CD4-positive, CD25-positive, alpha-beta regulatory T cell (primary cell): ENCODE data around the gene RSU1. TPM values are rescaled to one million over a fixed set of nuclear protein-coding genes. Genes with fewer than 3 reads are reported as not detected.

Experiments used
- ATAC-seq, 2 donors: fragments of 150-1000 bp; cut with Tn5 transposase; one replicate each; pipeline ENCODE4 v1.10.0; 2021; ENCODE audit warnings: low read depth in 2 of 2, moderate number of reproducible peaks in 2 of 2, moderate library complexity in 1 of 2
- DNase-seq, 3 donors: peaks; one replicate each; pipeline versions ENCODE4 v3.0.0 to v3.0.0-alpha.2; 2012 to 2022; ENCODE audit warnings: mixed read lengths in 1 of 3
- H3K27ac ChIP-seq: one replicate; pipeline ENCODE4 v1.7.0; 2013; ENCODE audit warnings: mild to moderate bottlenecking, low read length; ENCODE audit not compliant: insufficient read depth, poor library complexity, severe bottlenecking
- H3K27me3 ChIP-seq: one replicate; pipeline ENCODE4 v1.7.0; 2013; ENCODE audit warnings: low read length; ENCODE audit not compliant: control insufficient read depth, insufficient read depth
- H3K36me3 ChIP-seq: one replicate; pipeline ENCODE4 v1.7.0; 2013; ENCODE audit warnings: mild to moderate bottlenecking, low read length, moderate library complexity; ENCODE audit not compliant: control insufficient read depth, insufficient read depth
- H3K4me1 ChIP-seq: 2 replicates; pipeline ENCODE4 v1.7.0; 2013; ENCODE audit warnings: mild to moderate bottlenecking, low read length; ENCODE audit not compliant: insufficient read depth, control insufficient read depth, poor library complexity, severe bottlenecking
- H3K4me3 ChIP-seq: one replicate; pipeline ENCODE4 v1.7.0; 2013; ENCODE audit warnings: low read depth, mild to moderate bottlenecking, low read length, moderate library complexity
- H3K9me3 ChIP-seq, 2 experiments: 1 replicate in 1 of 2; 2 replicates in 1 of 2; pipeline ENCODE4 v1.7.0; 2013; ENCODE audit warnings: low read length in 2 of 2, mild to moderate bottlenecking in 1 of 2, moderate library complexity in 1 of 2; ENCODE audit not compliant: control insufficient read depth in 2 of 2
- H3K27ac Mint-ChIP-seq, 3 donors: one replicate each; pipeline ENCODE4 v1.8.0; 2020 to 2022; ENCODE audit warnings: mild to moderate bottlenecking in 3 of 3, mixed read lengths in 3 of 3, moderate library complexity in 2 of 3
- H3K27me3 Mint-ChIP-seq: one replicate; pipeline ENCODE4 v1.8.0; 2022; ENCODE audit warnings: mild to moderate bottlenecking, mixed read lengths
- H3K36me3 Mint-ChIP-seq: one replicate; pipeline ENCODE4 v1.8.0; 2020; ENCODE audit warnings: mixed read lengths
- H3K4me1 Mint-ChIP-seq, 4 donors: one replicate each; pipeline ENCODE4 v1.8.0; 2020 to 2022; ENCODE audit warnings: mixed read lengths in 4 of 4, mild to moderate bottlenecking in 1 of 4
- H3K4me3 Mint-ChIP-seq, 4 donors: one replicate each; pipeline ENCODE4 v1.8.0; 2020 to 2022; ENCODE audit warnings: mild to moderate bottlenecking in 4 of 4, mixed read lengths in 4 of 4, moderate library complexity in 3 of 4
- H3K9me3 Mint-ChIP-seq, 7 donors: one replicate each; pipeline ENCODE4 v1.8.0; 2020 to 2022; ENCODE audit warnings: mixed read lengths in 7 of 7, mild to moderate bottlenecking in 3 of 7, moderate library complexity in 2 of 7
- polyA plus RNA-seq, 4 donors: library from polyadenylated mRNA; unstranded; fragments of 300-500 nt; fragmentation: Illumina TruSeq; gene quantifications; one replicate each; pipeline ENCODE4 v1.2.3, GENCODE V29; 2021
- total RNA-seq: library from RNA; stranded (reverse); gene quantifications from one replicate; pipeline ENCODE4 v1.2.3, GENCODE V29; 2022

RSU1 gene
- total and polyA plus RNA-seq, 5 donors from 2014 or later = 69.2 to 165 (median 139) TPM

DNA sequence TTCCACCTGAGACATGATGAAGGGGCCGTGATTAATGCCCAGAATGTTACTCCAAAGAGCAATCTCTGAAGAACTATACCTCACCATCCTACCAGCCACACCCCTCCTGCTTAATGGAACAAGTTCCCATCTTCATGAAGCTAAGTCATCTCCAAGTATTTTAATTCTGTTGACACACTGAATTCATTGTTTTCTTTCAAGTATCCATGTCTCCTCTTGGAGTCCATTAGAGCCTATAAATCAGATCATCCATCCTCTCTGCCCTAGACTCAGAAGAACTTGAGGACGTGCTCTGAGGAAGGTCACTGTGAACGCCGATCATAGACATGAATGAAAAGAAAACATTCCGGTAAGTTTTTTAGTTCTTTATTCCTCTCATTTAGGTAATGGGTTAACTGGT is 126.8 kb downstream of the RSU1 start:
- H3K27me3 Mint-ChIP-seq = no peaks in the 10 kb centered on the region
- H3K9me3 ChIP-seq = no peaks in the 10 kb centered on the region
- H3K4me1 ChIP-seq = no peaks in the 10 kb centered on the region
- H3K4me1 Mint-ChIP-seq = peaks cover 0 to 11% (median 6%) of the 10 kb centered on the region in 4 donors
- no peaks in the 10 kb centered on the region for H3K27me3 ChIP-seq
- H3K4me3 Mint-ChIP-seq = no peak overlapping the region
- peaks cover 28% of the 10 kb centered on the region for H3K36me3 ChIP-seq
- no peak overlapping the region for H3K4me3 ChIP-seq
- peaks cover 0 to 1% (median 0%) of the 10 kb centered on the region in 7 donors for H3K9me3 Mint-ChIP-seq
- H3K27ac ChIP-seq = no peak overlapping the region
- H3K36me3 Mint-ChIP-seq = peaks cover 62% of the 10 kb centered on the region
- DNase-seq = no peak
- H3K27ac Mint-ChIP-seq = no peak overlapping the region
- no peak for ATAC-seq

DNA sequence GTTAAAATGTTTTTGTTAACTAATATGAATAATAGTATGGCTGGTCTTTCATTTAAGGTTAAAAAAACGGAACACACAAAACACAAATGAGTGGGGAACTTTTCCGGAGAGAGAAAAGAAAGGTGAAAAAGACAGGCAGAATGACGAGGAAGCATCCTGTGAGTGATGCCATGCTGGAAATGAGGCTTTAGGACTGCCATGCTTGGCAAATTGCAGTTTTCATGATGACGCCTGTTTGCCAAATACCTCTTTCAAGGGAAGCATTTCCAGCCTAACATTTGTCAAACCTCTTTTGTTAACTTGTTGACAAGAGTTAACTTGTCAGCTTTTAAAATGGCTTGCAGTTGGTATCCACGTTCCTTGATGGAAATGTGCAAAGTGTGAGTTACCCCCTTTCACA is 127.5 kb downstream of the RSU1 start:
- Mint-ChIP-seq H3K4me1 (peaks cover 0 to 11% (median 5%) of the 10 kb centered on the region in 4 donors), H3K36me3 (peaks cover 55% of the 10 kb centered on the region), H3K4me3 (no peak overlapping the region), H3K9me3 (peaks cover 0 to 1% (median 0%) of the 10 kb centered on the region in 7 donors), H3K27ac (no peak overlapping the region), H3K27me3 (no peaks in the 10 kb centered on the region)
- Histone ChIP-seq H3K9me3 (no peaks in the 10 kb centered on the region), H3K4me3 (no peak overlapping the region), H3K27ac (no peak overlapping the region), H3K36me3 (peaks cover 26% of the 10 kb centered on the region), H3K4me1 (no peaks in the 10 kb centered on the region), H3K27me3 (no peaks in the 10 kb centered on the region)
- DNase-seq (no peak), ATAC-seq (no peak)

DNA sequence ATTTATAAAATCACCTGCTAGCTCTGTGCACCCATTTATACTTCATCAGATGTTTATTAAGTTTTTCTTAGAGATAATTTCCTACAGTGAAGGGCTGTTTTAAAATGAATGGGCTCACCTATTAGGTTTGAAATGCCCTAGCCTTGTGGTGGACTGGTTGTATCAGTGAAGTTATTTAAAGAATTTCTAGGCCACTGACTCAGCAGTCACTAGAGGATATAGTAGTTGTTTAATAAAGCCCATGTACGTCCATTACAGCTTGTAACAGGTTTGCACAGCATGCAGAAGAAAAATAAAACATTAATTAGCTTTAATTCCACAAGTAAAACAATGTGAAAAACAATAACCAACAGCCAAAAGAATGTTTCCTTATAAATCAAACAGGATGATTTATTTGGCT is 128.0 kb downstream of the RSU1 start:
- Histone ChIP-seq H3K4me1 (no peaks in the 10 kb centered on the region), H3K27ac (no peak overlapping the region)
- peaks cover 56% of the 10 kb centered on the region for H3K36me3 Mint-ChIP-seq

GRCh38 chr10:16686054-16686902 is 130.9 kb downstream of the RSU1 start:
- no peaks in the 10 kb centered on the region for H3K27me3 Mint-ChIP-seq
- Histone ChIP-seq H3K27ac (no peak overlapping the region), H3K27me3 (no peaks in the 10 kb centered on the region), H3K4me1 (no peaks in the 10 kb centered on the region), H3K36me3 (peaks cover 8% of the 10 kb centered on the region), H3K4me3 (no peak overlapping the region), H3K9me3 (no peaks in the 10 kb centered on the region)
- H3K4me1 Mint-ChIP-seq = peaks cover 2 to 10% (median 7%) of the 10 kb centered on the region in 4 donors
- DNase-seq = no peak
- no peak for ATAC-seq
- H3K36me3 Mint-ChIP-seq = peaks cover 63% of the 10 kb centered on the region
- H3K4me3 Mint-ChIP-seq = no peak overlapping the region
- peaks cover 0 to 3% (median 0%) of the 10 kb centered on the region in 7 donors for H3K9me3 Mint-ChIP-seq
- H3K27ac Mint-ChIP-seq = no peak overlapping the region

More for the DNA sequence above, 128.0 kb downstream of the RSU1 start:
- Mint-ChIP-seq H3K27me3 (no peaks in the 10 kb centered on the region), H3K4me1 (peaks cover 0 to 11% (median 5%) of the 10 kb centered on the region in 4 donors), H3K27ac (no peak overlapping the region), H3K4me3 (no peak overlapping the region), H3K9me3 (peaks cover 0 to 1% (median 0%) of the 10 kb centered on the region in 7 donors)
- Histone ChIP-seq H3K9me3 (no peaks in the 10 kb centered on the region), H3K27me3 (no peaks in the 10 kb centered on the region), H3K4me3 (no peak overlapping the region), H3K36me3 (peaks cover 23% of the 10 kb centered on the region)
- ATAC-seq = no peak
- DNase-seq = no peak

- Histone ChIP-seq H3K27me3 (no peaks in the 10 kb centered on the region), H3K36me3 (peaks cover 8% of the 10 kb centered on the region), H3K4me1 (no peaks in the 10 kb centered on the region), H3K4me3 (no peak overlapping the region), H3K27ac (no peak overlapping the region), H3K9me3 (no peaks in the 10 kb centered on the region)
- no peak overlapping the region for H3K27ac Mint-ChIP-seq
- no peaks in the 10 kb centered on the region for H3K27me3 Mint-ChIP-seq
- DNase-seq (no peak), ATAC-seq (no peak)
- H3K4me1 Mint-ChIP-seq = peaks cover 2 to 10% (median 7%) of the 10 kb centered on the region in 4 donors
- H3K4me3 Mint-ChIP-seq = no peak overlapping the region
- peaks cover 64% of the 10 kb centered on the region for H3K36me3 Mint-ChIP-seq
- peaks cover 0 to 3% (median 0%) of the 10 kb centered on the region in 7 donors for H3K9me3 Mint-ChIP-seq
Measured at GRCh38 chr10:16685551-16685950, 131.7 kb downstream of the RSU1 start.

GRCh38 chr10:16681521-16681920 is 135.7 kb downstream of the RSU1 start:
- H3K27me3 Mint-ChIP-seq = no peaks in the 10 kb centered on the region
- peaks cover 2% of the 10 kb centered on the region for H3K36me3 ChIP-seq
- H3K4me3 Mint-ChIP-seq = no peak overlapping the region
- no peak overlapping the region for H3K4me3 ChIP-seq
- no peak overlapping the region for H3K27ac Mint-ChIP-seq
- DNase-seq (no peak), ATAC-seq (no peak)
- H3K9me3 ChIP-seq = no peaks in the 10 kb centered on the region
- H3K4me1 Mint-ChIP-seq = peaks cover 4 to 16% (median 5%) of the 10 kb centered on the region in 4 donors
- peaks cover 65% of the 10 kb centered on the region for H3K36me3 Mint-ChIP-seq
- H3K27me3 ChIP-seq = no peaks in the 10 kb centered on the region
- no peaks in the 10 kb centered on the region for H3K4me1 ChIP-seq
- H3K9me3 Mint-ChIP-seq = peaks cover 0 to 6% (median 4%) of the 10 kb centered on the region in 7 donors
- H3K27ac ChIP-seq = no peak overlapping the region

DNA sequence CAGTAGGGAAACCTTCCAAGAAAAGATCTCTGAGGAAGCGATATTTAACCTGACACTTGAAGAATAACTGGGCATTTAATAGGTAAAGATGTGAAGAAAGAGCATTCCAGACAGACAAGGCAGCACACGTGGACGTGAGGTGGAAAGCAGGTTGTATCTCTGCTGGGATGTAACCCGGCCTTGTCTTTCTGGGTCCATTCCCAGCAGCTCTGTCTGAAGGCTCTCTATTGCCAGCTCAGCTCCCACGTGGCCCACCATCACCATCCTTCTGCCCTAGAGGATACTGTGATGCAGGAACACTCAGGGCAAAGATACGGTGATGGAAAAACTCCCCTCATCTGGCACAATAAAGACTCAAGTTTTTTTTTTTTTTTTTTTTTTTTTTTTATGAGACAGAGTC is 137.7 kb downstream of the RSU1 start:
- ATAC-seq = no peak
- H3K27me3 Mint-ChIP-seq = no peaks in the 10 kb centered on the region
- H3K9me3 Mint-ChIP-seq = peaks cover 0 to 11% (median 4%) of the 10 kb centered on the region in 7 donors

More for the DNA sequence above, 137.7 kb downstream of the RSU1 start:
- H3K36me3 Mint-ChIP-seq = peaks cover 71% of the 10 kb centered on the region
- no peaks in the 10 kb centered on the region for H3K4me1 ChIP-seq
- H3K4me3 Mint-ChIP-seq = no peak overlapping the region
- no peaks in the 10 kb centered on the region for H3K9me3 ChIP-seq
- no peak overlapping the region for H3K4me3 ChIP-seq
- H3K27ac ChIP-seq = no peak overlapping the region
- peaks cover 2% of the 10 kb centered on the region for H3K36me3 ChIP-seq
- H3K27ac Mint-ChIP-seq = no peak overlapping the region
- no peak for DNase-seq
- peaks cover 3 to 12% (median 6%) of the 10 kb centered on the region in 4 donors for H3K4me1 Mint-ChIP-seq
- no peaks in the 10 kb centered on the region for H3K27me3 ChIP-seq
